Type B pancreatic cell (in vitro differentiated cells): ENCODE results near the gene TMBIM1. TPM values are rescaled to one million over a fixed set of nuclear protein-coding genes. Genes with fewer than 3 reads are reported as not detected.

ENCODE experiments used
- DNase-seq: peaks from one replicate; pipeline ENCODE4 v3.0.0; 2021; ENCODE audit warnings: mixed read lengths; ENCODE audit not compliant: unreplicated experiment; ENCODE audit errors: extremely low spot score
- H3K27ac Mint-ChIP-seq: 2 replicates; pipeline ENCODE4 v1.8.0; 2021; ENCODE audit warnings: mild to moderate bottlenecking, mixed read lengths
- H3K27me3 Mint-ChIP-seq: 2 replicates; pipeline ENCODE4 v1.8.0; 2021; ENCODE audit warnings: mixed read lengths
- H3K36me3 Mint-ChIP-seq: 2 replicates; pipeline ENCODE4 v1.8.0; 2021; ENCODE audit warnings: mixed read lengths
- H3K4me1 Mint-ChIP-seq: one replicate; pipeline ENCODE4 v1.8.0; 2021; ENCODE audit warnings: mixed read lengths; ENCODE audit not compliant: unreplicated experiment
- H3K4me3 Mint-ChIP-seq: 2 replicates; pipeline ENCODE4 v1.8.0; 2021; ENCODE audit warnings: mild to moderate bottlenecking, mixed read lengths
- H3K9me3 Mint-ChIP-seq: 2 replicates; pipeline ENCODE4 v1.8.0; 2021; ENCODE audit warnings: mixed read lengths
- CTCF ChIP-seq: fragments of 200-600 bp; sonication (generic); conservative IDR thresholded peaks from 2 replicates; pipeline ENCODE4 v1.5.0; 2021; ENCODE audit warnings: antibody characterized with exemption, mild to moderate bottlenecking
- total RNA-seq: library from RNA; stranded (reverse); gene quantifications from 2 replicates; pipeline ENCODE4 v1.2.1, GENCODE V29; 2021; ENCODE audit warnings: low replicate concordance

TMBIM1 gene
- total RNA-seq, 1 donor from 2014 or later = 94.5 TPM

GRCh38 chr2:218332288-218332687 is 40.0 kb upstream of the TMBIM1 start:
- no peak for TF ChIP-seq CTCF
- Mint-ChIP-seq H3K9me3 (no peaks in the 10 kb centered on the region), H3K36me3 (no peaks in the 10 kb centered on the region), H3K27me3 (no peaks in the 10 kb centered on the region), H3K4me3 (no peak overlapping the region), H3K4me1 (peaks cover 42% of the 10 kb centered on the region), H3K27ac (no peak overlapping the region)
- DNase-seq = no peak

- Mint-ChIP-seq H3K4me1 (peaks cover 42% of the 10 kb centered on the region), H3K27me3 (no peaks in the 10 kb centered on the region), H3K36me3 (no peaks in the 10 kb centered on the region), H3K4me3 (no peak overlapping the region), H3K27ac (no peak overlapping the region), H3K9me3 (no peaks in the 10 kb centered on the region)
- no peak for TF ChIP-seq CTCF
- no peak for DNase-seq
These were observed 39.4 kb upstream of the TMBIM1 start for GRCh38 chr2:218331745-218332144.

GRCh38 chr2:218329826-218330593 is 37.7 kb upstream of the TMBIM1 start:
- no peaks in the 10 kb centered on the region for H3K36me3 Mint-ChIP-seq
- peaks cover 51% of the 10 kb centered on the region for H3K4me1 Mint-ChIP-seq
- H3K27me3 Mint-ChIP-seq = no peaks in the 10 kb centered on the region
- H3K9me3 Mint-ChIP-seq = no peaks in the 10 kb centered on the region
- H3K27ac Mint-ChIP-seq = peak overlapping the region; percentile 56
- no peak for TF ChIP-seq CTCF
- no peak overlapping the region for H3K4me3 Mint-ChIP-seq
- DNase-seq = no peak

GRCh38 chr2:218329027-218329825 is 36.9 kb upstream of the TMBIM1 start:
- DNase-seq = no peak
- Mint-ChIP-seq H3K4me1 (peaks cover 54% of the 10 kb centered on the region), H3K27ac (peak overlapping the region; percentile 56), H3K9me3 (no peaks in the 10 kb centered on the region), H3K27me3 (no peaks in the 10 kb centered on the region), H3K4me3 (no peak overlapping the region), H3K36me3 (no peaks in the 10 kb centered on the region)
- TF ChIP-seq CTCF = no peak

- Mint-ChIP-seq H3K4me3 (no peak overlapping the region), H3K4me1 (peaks cover 58% of the 10 kb centered on the region), H3K36me3 (no peaks in the 10 kb centered on the region), H3K27me3 (no peaks in the 10 kb centered on the region), H3K27ac (no peak overlapping the region), H3K9me3 (no peaks in the 10 kb centered on the region)
- no peak for DNase-seq
- TF ChIP-seq CTCF = no peak
These were observed 36.0 kb upstream of the TMBIM1 start for GRCh38 chr2:218328294-218328693.
